PFSK-1 (cell line): ENCODE measurements around the gene MANEA.

Experiments used
- FOXP2 ChIP-seq: optimal IDR thresholded peaks from 2 replicates; pipeline ENCODE3; 2011; ENCODE audit warnings: borderline replicate concordance, control low read depth, inconsistent platforms; ENCODE audit not compliant: insufficient read depth; ENCODE audit errors: extremely low read length, extremely low read depth
- POLR2AphosphoS5 ChIP-seq: IDR thresholded peaks from 2 replicates; pipeline ENCODE4 v1.6.1; 2012; ENCODE audit warnings: low read depth, mild to moderate bottlenecking, control low read depth, low read length, moderate library complexity
- REST ChIP-seq, 2 experiments: IDR thresholded peaks; 2 replicates each; pipeline versions ENCODE4 v1.6.1 to v1.8.0; 2011 to 2012; ENCODE audit warnings: low read depth in 2 of 2, low read length in 2 of 2, control low read depth in 1 of 2, inconsistent platforms in 1 of 2, mild to moderate bottlenecking in 1 of 2, moderate library complexity in 1 of 2; ENCODE audit not compliant: insufficient read depth in 1 of 2
- SIN3A ChIP-seq: IDR thresholded peaks from 2 replicates; pipeline ENCODE4 v1.6.1; 2012; ENCODE audit warnings: mild to moderate bottlenecking, low read length, moderate library complexity, borderline replicate concordance; ENCODE audit not compliant: insufficient read depth
- TAF1 ChIP-seq: IDR thresholded peaks from 2 replicates; pipeline ENCODE4 v1.6.1; 2012; ENCODE audit warnings: low read length, control low read depth, borderline replicate concordance; ENCODE audit not compliant: insufficient read depth

The MANEA gene

GRCh38 chr6:95636552-95637431 lies 59.5 kb downstream of the MANEA start:
- no peak for TF ChIP-seq SIN3A
- TF ChIP-seq FOXP2: no peak
- TF ChIP-seq TAF1: no peak
- TF ChIP-seq POLR2AphosphoS5: no peak
- TF ChIP-seq REST (IDR thresholded peaks at IDR 0.05; ENCODE audit: insufficient read depth in 1 of 2, low read depth in 2 of 2, low read length in 2 of 2): no peak

- no peak for TF ChIP-seq POLR2AphosphoS5
Measured at GRCh38 chr6:95648636-95649035, 71.3 kb downstream of the MANEA start.

GRCh38 chr6:95649451-95649850 lies 72.1 kb downstream of the MANEA start:
- TF ChIP-seq TAF1 (no peak), REST (IDR thresholded peaks at IDR 0.05; ENCODE audit: insufficient read depth in 1 of 2, low read depth in 2 of 2, low read length in 2 of 2) (no peak), FOXP2 (no peak), SIN3A (no peak), POLR2AphosphoS5 (no peak)

- TF ChIP-seq SIN3A (no peak), POLR2AphosphoS5 (no peak), FOXP2 (no peak), TAF1 (no peak), REST (IDR thresholded peaks at IDR 0.05; ENCODE audit: insufficient read depth in 1 of 2, low read depth in 2 of 2, low read length in 2 of 2) (no peak)
Measured at GRCh38 chr6:95654176-95654575, 76.8 kb downstream of the MANEA start.

- no peak for TF ChIP-seq FOXP2
- TF ChIP-seq POLR2AphosphoS5: no peak
- no peak for TF ChIP-seq REST (IDR thresholded peaks at IDR 0.05; ENCODE audit: insufficient read depth in 1 of 2, low read depth in 2 of 2, low read length in 2 of 2)
- TF ChIP-seq TAF1: no peak
- TF ChIP-seq SIN3A: no peak
Measured at GRCh38 chr6:95658886-95659285, 81.6 kb downstream of the MANEA start.
